Choroid plexus epithelial cell (primary cell): ENCODE data around the gene SFXN2.

Source experiments
- DNase-seq: peaks from one replicate; pipeline ENCODE4 v3.0.0-alpha.2; 2010; ENCODE audit warnings: low read depth
- H3K4me3 ChIP-seq: 2 replicates; pipeline ENCODE4 v1.5.1; 2011; ENCODE audit warnings: low read depth, mild to moderate bottlenecking, control low read depth, low read length, moderate library complexity
- TF ChIP-seq, protein P1 (sequence below): conservative IDR thresholded peaks from 2 replicates; pipeline ENCODE4 v1.5.1; 2011; ENCODE audit warnings: low read depth, mild to moderate bottlenecking, control low read depth, inconsistent platforms, low read length, moderate library complexity

Gene SFXN2

DNA sequence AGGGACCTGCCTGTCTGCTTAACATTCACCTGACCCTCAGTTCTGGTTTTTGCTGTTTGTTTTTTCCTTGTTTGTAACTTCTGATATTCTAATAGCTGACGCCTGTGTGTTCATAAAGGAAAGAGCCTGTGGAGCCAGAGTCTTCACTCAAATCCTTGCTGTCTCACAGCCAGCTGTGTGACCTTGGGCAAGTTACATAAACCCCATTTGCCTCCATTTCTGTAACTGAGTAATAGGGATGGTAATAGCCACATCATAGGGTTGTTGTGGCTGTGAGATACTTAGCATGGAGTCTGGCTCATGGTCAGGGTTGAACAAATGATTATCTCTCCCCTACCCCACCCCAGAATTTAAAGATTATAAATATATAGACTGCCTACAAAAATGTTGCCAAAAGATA is 56.4 kb downstream of the SFXN2 start:
- TF ChIP-seq, protein P1, sequence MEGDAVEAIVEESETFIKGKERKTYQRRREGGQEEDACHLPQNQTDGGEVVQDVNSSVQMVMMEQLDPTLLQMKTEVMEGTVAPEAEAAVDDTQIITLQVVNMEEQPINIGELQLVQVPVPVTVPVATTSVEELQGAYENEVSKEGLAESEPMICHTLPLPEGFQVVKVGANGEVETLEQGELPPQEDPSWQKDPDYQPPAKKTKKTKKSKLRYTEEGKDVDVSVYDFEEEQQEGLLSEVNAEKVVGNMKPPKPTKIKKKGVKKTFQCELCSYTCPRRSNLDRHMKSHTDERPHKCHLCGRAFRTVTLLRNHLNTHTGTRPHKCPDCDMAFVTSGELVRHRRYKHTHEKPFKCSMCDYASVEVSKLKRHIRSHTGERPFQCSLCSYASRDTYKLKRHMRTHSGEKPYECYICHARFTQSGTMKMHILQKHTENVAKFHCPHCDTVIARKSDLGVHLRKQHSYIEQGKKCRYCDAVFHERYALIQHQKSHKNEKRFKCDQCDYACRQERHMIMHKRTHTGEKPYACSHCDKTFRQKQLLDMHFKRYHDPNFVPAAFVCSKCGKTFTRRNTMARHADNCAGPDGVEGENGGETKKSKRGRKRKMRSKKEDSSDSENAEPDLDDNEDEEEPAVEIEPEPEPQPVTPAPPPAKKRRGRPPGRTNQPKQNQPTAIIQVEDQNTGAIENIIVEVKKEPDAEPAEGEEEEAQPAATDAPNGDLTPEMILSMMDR = no peak
- DNase-seq = peak; percentile 43
- H3K4me3 ChIP-seq = no peak overlapping the region

DNA sequence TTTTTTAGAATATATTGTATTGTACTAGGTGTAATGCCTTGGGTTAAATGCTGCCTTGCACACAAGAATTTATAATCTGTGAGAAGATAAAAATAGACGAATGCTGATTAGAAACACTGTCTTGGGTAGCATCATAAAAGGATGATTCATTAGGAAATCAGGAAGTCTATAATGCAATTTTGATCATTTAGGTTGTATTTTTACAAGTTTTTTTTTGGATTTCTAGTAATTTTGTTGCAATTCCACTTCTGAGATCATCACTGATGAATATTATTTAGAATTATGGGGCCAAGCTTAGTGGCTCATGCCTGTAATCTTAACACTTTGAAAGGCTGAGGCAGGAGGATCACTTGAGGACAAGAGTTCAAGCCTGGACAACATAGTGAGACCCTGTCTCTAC is 58.9 kb downstream of the SFXN2 start:
- peak; percentile 28 for DNase-seq
- TF ChIP-seq, protein P1 = no peak
- no peak overlapping the region for H3K4me3 ChIP-seq

- DNase-seq = peak; percentile 36
- no peak overlapping the region for H3K4me3 ChIP-seq
- TF ChIP-seq, protein P1 = no peak
Measured at GRCh38 chr10:102773986-102774385, 59.5 kb downstream of the SFXN2 start.

GRCh38 chr10:102775201-102775934 is 60.9 kb downstream of the SFXN2 start:
- peak; percentile 57 for DNase-seq
- TF ChIP-seq, protein P1 = no peak
- H3K4me3 ChIP-seq = peak overlapping the region; percentile 53

- TF ChIP-seq, protein P1 = no peak
- peak overlapping the region; percentile 53 for H3K4me3 ChIP-seq
- peak; percentile 94 for DNase-seq
Measured at GRCh38 chr10:102775935-102776669, 61.7 kb downstream of the SFXN2 start.

- TF ChIP-seq, protein P1 = no peak
- peak; percentile 99 for DNase-seq
- H3K4me3 ChIP-seq = peak overlapping the region; percentile 53
Measured at GRCh38 chr10:102776779-102777456, 62.5 kb downstream of the SFXN2 start.
